Measurements from ENCODE around the gene BLMH.

BLMH gene

GRCh38 chr17:30199600-30199999 lies 92.1 kb downstream of the BLMH start:
- DNase-seq (ENCODE audit: low spot score) = no peak
